ENCODE data around the gene ALCAM.
"Not testable (repeated sequence)": the region's sequence is repeated elsewhere in the genome, so short reads cannot be mapped to it uniquely, and the experiment has no call there.

ALCAM gene

DNA sequence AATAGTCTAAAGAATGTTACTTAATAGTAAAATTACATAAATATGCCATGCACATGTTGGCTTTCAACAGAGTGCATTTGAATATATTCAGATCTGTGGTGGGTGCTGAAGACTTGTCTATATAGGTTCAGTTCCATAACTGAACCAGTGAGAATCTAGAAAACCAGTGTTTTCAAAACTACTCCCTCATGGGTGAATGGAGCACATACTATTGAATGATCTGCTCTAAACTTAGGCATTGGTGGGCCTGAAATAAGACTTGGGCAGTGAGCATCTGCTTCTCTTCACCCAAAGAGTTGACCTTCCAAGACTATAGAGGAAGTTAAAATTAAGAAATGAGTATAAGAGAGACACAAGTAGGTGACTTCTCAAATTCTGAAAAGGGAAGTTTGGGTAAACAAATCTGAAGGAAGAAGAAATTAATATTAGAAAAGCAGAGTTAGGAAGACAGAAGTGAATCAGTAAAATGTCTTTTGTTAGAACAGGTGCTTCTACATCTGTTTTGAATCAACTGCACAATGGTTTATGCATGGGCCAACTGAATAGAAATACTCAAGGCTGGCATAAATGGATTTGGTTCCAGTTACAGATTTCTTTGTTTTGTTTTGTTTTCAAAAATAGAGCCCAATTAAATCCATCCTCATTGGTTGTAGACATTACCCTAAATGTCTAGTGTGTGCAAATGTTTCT lies 19.3 kb downstream of the ALCAM start:
- no peak for DNase-seq (ENCODE audit: low read depth in 1 of 2, low spot score in 1 of 2)

DNA sequence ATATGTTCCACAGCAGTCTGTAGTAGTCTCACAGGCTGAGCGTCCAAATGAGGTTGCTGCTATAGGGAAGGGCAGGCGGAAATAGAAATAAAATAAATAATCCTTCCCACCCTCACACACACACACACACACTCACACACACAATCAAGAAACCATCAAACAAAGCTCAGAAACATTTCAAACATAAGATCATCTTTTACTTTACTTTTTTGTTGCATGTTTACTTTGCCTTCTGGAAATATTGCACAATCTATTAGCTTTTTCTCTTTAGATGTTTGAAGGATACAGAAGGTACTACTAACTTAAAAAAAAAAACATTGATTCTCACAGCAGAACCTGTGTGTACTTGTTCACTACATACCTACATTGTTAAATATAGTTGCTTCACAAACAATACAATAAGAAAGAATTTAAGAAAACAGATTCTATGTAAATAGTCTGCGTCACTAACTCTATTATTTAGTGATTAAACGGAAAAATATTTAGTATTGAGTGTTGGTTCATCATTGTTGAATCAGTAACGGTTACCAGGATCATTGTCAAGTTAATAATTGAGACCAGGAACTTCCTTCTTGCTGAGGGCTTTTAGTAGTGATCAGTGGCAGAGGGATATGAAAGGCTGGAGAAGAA lies 20.5 kb downstream of the ALCAM start:
- no peak for DNase-seq (ENCODE audit: low read depth in 1 of 2, low spot score in 1 of 2)

DNA sequence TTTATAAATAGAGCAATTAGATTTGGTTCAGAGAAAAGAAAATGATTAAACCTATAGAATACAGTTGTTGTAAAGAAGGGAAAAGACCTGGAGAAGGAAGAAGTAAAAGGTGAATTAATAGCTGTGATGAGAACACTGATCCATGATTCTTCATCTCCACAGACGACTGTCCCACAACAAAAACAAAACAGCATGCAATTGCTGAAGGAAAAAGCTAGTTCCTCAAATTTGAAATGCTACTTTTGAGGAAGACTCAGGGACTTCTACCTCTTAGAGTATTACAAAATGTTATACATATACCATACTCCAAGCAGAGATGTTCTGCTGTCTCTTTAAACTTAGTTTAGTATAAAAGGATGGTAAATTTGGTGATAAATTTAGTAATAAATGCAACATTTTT lies 21.5 kb downstream of the ALCAM start:
- no peak for DNase-seq (ENCODE audit: low read depth in 1 of 2, low spot score in 1 of 2)

DNA sequence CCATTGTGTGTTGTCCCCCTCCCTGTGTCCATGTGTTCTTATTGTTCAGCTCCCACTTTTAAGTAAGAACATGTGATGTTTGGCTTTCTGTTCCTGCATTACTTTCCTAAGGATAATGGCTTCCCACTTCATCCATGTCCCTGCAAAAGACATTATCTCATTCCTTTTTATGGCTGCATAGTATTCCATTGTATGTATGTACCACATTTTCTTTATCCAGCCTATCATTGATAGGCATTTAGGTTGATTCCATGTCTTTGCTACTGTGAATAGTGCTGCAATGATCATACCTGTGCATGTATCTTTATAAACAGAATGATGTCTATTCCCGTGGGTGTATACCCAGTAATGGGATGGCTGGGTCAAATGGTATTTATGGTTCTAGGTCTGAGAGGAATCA lies 23.1 kb downstream of the ALCAM start:
- not testable (repeated sequence) for DNase-seq (ENCODE audit: low read depth in 1 of 2, low spot score in 1 of 2)

DNA sequence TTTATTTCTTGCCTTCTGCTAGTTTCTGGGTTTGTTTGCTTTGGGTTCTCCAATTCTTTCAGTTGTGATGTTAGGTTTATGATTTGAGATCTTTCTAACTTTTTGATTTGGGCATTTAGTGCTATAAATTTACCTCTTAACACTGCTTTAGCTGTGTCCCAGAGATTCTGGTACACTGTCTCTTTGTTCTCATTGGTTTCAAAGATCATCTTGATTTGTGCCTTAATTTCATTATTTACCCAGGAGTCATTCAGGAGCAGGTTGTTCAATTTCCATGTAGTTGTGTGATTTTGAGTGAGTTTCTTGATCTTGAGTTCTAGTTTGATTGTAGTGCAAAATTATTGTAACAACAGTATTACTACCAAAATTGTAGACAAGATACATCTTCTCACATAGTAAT lies 25.9 kb downstream of the ALCAM start:
- DNase-seq (ENCODE audit: low read depth in 1 of 2, low spot score in 1 of 2), result not testable (repeated sequence)

DNA sequence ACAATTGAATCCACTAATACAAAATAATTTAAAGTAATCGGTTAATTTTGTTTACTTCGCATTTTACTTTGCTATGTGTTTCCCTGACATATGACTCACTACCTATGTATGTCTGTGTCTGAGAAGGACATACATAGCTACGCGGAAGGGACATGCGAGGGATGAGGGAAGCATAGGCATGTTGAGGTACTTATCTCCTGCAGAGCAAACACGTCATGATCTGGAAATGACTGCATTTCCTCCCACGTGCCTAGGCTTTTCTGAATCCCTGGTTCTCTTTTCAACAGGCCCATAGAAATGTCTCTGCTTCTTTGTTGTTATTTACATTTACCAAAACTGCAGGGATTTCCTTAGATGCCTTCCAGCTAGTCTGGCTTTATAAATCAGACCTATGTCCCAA lies 27.5 kb downstream of the ALCAM start:
- DNase-seq (ENCODE audit: low read depth in 1 of 2, low spot score in 1 of 2), result no peak

DNA sequence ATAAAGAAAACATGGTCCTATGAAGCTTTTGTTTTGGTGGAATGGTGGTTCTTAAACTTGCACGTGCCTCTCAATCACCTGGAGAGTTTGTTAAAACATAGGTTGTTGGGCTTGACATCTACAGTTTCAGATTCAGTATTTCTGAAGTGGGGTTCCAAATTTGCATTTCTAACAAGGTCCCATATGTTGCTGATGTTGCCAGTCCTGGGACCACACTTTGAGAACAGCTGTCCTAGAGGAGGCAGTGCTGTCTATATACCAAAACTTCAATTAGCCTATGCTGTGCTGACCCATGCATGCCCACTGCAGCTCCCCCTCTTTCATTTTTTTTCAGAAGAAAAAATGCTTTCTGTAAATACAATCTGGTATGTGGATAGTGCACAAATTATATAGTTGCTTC lies 31.3 kb downstream of the ALCAM start:
- no peak for DNase-seq (ENCODE audit: low read depth in 1 of 2, low spot score in 1 of 2)

DNA sequence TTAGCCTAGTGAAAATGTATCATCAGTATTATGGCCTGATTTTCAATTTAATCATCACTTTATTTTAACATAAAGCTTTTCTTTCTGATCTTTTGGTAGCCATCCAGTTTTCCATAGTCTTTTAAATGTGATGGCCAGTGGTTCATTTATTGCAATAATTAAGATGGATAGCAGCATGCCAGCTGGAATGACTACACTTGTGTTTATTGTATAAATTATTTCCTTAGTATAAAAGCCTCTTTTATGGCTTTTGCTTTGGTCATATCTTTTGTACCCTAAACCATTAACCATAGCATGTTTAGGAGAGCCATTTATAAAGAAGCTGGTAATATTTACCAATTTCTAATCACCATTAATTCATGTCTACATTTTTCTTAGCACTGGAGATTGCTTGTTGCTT lies 31.7 kb downstream of the ALCAM start:
- no peak for DNase-seq (ENCODE audit: low read depth in 1 of 2, low spot score in 1 of 2)

DNA sequence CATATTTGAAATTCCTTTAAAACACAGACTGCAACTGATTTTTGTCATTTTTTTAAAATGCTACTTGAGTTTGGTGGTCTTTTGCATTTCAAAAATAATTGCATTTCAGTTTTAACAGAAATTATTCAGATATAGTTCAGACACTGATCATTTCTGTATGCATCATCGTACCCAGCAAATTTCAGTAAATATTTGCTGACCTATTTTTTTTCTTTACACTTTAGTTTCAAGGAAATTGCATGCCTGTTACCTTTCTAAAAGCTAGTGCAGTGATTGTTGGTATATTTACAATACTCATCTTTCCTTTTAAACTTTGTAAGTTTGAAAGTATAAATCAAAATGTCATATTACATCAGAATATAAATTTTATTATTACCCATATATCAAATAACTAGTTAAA lies 32.4 kb downstream of the ALCAM start:
- DNase-seq (ENCODE audit: low read depth in 1 of 2, low spot score in 1 of 2), result no peak

DNA sequence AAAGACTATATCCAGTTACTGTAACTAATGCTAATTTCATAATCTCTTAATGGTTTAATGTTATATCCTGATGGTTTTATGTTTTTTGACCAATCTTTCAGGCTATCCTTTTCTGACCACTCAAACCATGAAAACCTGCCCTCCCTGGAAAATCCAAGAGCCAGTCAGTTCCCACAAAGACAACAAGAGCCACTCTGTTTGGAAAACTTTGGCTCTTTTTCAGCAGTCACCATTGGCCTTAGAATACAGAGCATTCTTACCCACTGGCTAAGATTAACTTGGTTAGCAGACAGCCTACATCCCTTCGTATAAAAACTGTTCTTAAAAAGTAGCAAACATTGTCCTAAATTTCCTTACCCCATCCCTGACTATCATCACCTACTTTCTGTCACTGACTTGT lies 32.9 kb downstream of the ALCAM start:
- DNase-seq (ENCODE audit: low read depth in 1 of 2, low spot score in 1 of 2), result no peak

DNA sequence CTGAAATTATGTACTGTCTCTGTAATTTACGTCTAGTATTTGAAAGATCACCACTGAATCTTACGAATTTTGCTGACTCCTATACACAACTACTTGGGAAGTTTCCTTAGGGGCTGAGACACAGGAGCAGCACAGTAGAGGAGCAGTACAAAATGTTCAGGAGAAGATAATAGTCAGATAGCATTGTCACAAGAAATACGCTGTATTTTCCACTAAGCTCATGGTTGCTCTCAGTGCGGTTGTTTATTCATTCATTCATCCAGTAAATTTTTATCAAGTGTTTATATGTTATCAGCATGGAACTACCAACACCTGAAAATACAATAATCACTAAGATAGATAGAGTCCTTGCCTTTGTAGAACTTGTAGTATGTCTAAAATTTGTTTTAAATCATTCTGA lies 34.5 kb downstream of the ALCAM start:
- no peak for DNase-seq (ENCODE audit: low read depth in 1 of 2, low spot score in 1 of 2)

DNA sequence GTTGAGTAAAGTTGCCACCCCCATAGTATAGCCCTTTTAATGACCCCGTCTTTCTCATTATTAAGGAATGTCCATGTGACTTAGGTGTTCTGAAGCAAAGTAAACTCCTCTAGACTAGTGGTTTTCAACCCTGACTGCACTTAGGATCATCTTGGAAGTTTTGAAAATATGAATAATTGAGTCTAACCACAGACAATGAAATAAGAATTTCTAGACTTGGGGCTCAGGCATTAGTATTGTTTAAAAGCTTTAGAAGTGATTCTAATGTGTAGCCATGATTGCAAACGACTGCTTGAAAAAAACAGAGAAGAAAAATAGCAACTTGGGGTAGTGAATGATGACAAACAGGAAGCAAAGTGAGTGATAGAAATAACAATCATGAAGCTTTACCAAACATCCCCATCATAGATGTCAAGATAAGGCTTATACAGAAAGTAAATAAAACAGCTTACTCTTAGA lies 35.0 kb downstream of the ALCAM start:
- DNase-seq (ENCODE audit: low read depth in 1 of 2, low spot score in 1 of 2), result no peak

DNA sequence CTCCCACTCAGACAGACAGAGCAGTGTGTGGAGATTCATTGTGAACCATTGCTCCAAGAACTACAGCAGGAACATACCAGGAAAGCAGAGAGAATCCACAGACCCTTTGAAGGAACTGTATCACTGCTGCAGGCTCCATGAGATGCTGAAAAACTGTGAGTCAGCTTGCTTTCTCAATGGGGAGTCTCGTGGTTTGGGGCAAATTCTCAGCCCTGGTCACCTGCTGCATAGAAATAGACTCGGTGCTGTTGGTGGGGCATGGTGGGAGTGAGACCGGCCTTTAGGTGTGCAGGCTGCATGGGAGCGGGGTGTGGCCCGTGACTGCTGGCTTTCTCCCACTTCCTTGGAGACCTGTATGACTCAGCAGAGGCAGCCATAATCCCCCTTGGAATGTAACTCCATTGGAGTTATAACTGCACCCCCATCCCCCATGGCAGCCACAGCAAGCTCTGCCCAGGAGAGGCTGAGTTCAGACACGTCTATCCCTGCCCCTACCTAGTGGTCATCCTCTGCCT lies 35.6 kb downstream of the ALCAM start:
- no peak for DNase-seq (ENCODE audit: low read depth in 1 of 2, low spot score in 1 of 2)

DNA sequence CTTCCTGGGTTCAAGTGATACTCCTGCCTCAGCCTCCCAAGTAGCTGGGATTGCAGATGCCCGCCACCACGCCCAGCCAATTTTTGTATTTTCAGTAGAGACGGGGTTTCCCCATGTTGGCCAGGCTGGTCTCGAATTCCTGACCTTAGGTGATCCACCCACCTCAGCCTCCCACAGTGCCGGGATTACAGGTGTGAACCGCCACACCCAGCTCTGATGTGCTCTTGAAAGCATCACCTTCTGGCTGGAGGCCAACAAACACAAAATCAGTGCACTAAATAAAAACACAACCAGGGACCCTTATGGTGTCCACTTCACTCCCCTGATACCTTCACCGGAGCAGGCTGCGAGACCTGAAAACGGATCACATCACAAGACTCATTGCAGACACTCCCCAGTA lies 36.3 kb downstream of the ALCAM start:
- DNase-seq (ENCODE audit: low read depth in 1 of 2, low spot score in 1 of 2), result not testable (repeated sequence)

DNA sequence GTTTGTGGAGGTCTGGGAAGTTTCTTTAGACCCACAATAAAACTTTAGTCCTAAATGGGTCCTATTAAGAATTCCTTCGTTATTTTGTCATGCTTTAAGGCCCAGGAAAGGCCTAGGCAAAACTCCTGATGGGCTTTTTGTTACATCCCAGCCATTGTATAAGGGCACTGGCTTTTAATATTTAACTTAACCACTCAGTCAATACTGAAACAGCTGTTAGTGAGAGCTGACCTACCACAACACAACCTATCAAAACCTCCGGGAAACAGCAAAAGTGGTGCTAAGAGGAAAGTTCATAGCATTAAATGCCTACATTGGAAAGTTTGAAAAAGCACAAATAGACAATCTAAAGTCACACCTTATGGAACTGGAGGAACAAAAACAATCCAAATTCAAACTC lies 39.6 kb downstream of the ALCAM start:
- no peak for DNase-seq (ENCODE audit: low read depth in 1 of 2, low spot score in 1 of 2)

DNA sequence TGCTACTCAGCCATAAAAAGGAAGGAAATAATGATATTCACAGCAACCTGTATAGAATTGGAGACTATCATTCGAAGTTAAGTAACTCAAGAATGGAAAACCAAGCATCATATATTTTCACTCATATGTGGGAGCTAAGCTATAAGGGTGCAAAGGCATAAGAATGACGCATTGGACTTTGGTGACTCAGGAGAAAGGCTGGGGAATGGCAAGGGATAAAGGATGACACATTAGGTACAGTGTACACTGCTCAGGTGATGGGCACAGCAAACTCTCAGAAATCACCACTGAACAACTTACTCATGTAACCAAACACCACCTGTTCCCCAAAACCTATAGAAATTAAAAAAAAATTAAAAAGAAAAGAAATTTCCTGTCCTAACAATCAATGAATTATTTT lies 42.7 kb downstream of the ALCAM start:
- no peak for DNase-seq (ENCODE audit: low read depth in 1 of 2, low spot score in 1 of 2)

DNA sequence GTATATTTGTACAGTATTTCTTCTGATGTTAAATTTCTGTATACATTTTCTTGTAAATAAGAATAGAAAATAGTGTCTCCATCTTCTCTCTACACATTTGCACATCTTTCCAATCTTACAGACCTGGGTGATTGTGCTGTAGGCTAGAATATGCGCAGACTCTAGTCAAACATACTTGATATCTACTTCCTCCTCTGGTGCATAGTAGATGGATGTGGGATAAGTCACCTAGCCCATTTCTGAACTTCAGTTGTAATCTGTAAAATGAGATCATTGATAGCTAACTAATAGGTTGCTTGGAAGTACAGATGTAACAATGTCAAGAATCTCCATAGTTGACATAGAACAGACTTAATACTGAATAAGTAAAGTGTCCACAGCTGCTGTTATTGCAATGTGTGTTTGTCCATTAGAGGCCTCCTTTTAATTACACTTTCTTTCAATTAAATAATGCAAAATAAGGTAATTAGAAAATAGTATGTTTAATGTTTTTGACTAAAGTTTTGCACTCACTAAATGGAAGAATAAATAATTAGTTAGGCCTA lies 46.7 kb downstream of the ALCAM start:
- no peak for DNase-seq (ENCODE audit: low read depth in 1 of 2, low spot score in 1 of 2)

DNA sequence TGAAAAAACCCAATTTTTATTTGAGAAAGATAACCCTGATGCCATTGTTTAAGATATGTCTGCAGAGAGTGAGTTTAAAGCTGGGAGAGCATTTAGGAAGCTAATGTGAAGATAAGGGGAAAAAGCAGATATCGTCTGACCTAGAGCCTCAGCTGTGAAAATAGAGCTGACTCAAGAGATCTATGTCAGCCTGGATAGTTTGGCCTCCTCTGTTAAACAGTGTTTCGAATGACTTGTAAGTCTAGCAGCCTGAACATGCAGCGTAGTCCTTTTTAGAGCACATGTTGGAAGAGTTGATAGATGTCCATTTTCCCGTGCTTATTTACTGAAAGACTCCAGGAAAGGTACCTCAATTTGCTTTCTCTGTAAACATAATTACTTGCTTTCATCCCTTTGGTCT lies 48.1 kb downstream of the ALCAM start:
- no peak for DNase-seq (ENCODE audit: low read depth in 1 of 2, low spot score in 1 of 2)

DNA sequence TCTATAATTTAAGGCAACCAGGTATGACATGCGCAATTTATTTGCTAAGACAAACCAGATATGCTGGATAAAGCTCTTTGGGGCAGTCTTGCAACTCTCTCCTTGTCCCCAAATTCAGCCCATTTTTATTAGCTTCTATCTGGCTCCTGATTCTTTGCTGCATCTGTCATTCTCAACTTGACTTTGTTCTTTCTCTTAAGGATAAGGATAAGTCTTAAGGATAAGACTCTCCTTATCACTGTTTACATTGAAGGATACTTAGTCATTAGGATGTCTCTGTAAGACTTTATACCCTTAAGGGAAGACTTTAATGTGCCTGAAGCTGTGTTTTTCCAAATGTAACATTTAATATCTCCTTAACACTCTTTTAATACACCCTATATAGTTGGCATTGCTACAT lies 49.2 kb downstream of the ALCAM start:
- no peak for DNase-seq (ENCODE audit: low read depth in 1 of 2, low spot score in 1 of 2)

DNA sequence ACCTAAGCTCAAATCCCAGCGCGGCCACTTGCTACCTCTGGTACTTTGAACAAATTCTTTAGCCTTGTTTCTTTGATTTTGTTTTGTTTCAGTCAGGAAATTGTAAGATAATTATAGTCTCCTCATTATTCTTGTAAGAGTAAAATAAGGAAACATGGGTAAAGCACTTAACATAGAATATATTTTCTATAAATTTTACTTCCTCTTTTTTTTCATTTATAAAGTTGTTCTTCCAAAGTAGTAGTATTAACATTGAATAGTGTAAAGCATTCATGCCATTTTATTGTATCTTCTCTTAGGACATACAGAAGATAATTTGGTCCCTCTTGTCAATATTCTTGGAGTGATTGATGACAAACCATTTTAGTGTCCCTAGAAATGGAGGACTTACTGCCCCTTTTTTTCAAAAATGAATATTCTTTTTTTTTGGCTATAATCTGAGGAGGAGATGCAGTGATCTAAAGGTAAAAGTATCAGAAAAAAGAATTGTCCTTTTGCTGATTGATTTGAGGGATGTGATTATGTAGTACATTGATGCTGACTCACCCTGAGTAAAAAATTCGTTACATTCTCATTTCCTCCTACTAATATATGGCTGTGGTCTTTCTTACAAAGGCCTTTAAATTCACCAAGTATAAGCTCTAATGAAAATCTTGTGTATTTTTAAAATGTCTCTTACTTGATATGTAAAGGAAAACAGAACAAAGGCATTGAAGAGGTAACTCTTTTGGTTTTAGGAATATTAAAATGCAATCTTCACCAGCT lies 51.0 kb downstream of the ALCAM start:
- DNase-seq (ENCODE audit: low read depth in 1 of 2, low spot score in 1 of 2), result no peak

DNA sequence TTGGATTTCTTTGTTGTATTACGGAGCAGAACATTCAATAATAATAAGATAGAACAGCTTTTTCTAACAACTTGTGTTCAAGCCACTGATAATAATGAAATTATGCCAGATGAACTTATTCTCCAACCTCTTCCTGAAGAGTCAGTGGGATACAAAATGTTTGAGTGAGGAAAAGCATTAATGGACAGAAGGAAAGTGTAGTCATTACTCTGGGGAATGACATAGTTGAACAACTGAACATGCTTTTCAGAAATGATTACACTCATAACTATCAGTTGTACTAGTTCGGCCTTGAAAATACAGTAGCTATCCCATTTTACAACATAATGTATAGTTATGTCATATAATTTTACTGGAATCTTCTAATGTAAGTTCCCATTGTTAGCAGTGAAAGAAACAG lies 55.9 kb downstream of the ALCAM start:
- no peak for DNase-seq (ENCODE audit: low read depth in 1 of 2, low spot score in 1 of 2)

DNA sequence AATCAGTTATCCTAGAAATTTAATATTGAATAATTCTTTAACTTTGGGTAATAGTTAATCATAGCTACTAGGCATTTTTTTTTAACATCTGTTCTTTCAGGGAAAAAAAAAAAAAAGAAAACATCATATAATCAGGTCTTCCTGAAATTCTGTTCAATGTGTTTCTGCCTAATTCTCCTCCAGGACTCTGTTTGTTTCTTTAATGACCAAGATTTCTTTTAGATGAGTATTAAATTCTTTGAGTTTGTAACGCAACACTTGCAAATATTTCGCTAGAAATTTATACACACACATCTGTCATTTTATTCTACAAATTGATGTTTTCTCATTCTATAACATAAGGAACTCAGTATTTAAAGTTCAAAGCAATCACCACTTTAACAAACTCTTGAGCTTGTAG lies 56.7 kb downstream of the ALCAM start:
- no peak for DNase-seq (ENCODE audit: low read depth in 1 of 2, low spot score in 1 of 2)

All from activated CD4-positive, alpha-beta T cell treated with anti-CD3 and anti-CD28 coated beads, Interleukin-2, amount 50 U/mL, for 24 hours (primary cell).